H54 (cell line): ENCODE data around the gene RRAGD.

ENCODE experiments used
- DNase-seq: peaks from one replicate; pipeline ENCODE4 v3.0.0; 2011; ENCODE audit warnings: low spot score, mixed read lengths; ENCODE audit not compliant: insufficient read length
- FAIRE-seq: peaks from 3 replicates; lab custom pipeline; 2011; peaks lifted over from hg19 to GRCh38; lab: Jason Lieb, UNC
- POLR2A ChIP-seq: IDR thresholded peaks from 2 replicates; pipeline ENCODE4 v1.6.1; 2011; ENCODE audit warnings: low read depth, mild to moderate bottlenecking, low read length

Gene RRAGD

GRCh38 chr6:89433252-89434149 is 21.4 kb upstream of the RRAGD start:
- no peak for FAIRE-seq

GRCh38 chr6:89432875-89433251 is 20.8 kb upstream of the RRAGD start, which contains the start of gene ANKRD6:
TSS of gene ANKRD6 (plus strand) at chr6:89433152. CDS start at chr6:89566977, 133,825 bp downstream.
- DNase-seq = peak; percentile 86
- no peak for FAIRE-seq
- TF ChIP-seq POLR2A = no peak

More at GRCh38 chr6:89433252-89434149, 21.4 kb upstream of the RRAGD start:
- DNase-seq = no peak
- no peak for TF ChIP-seq POLR2A

GRCh38 chr6:89430201-89430962 is 18.3 kb upstream of the RRAGD start:
- no peak for TF ChIP-seq POLR2A
- FAIRE-seq (no peak), DNase-seq (no peak)

- FAIRE-seq = no peak
- TF ChIP-seq POLR2A = no peak
- no peak for DNase-seq
These were observed 4.7 kb upstream of the RRAGD start for GRCh38 chr6:89416796-89417195.

- FAIRE-seq (no peak), DNase-seq (no peak)
- TF ChIP-seq POLR2A = no peak
These were observed 3.1 kb upstream of the RRAGD start for GRCh38 chr6:89415185-89415584.

GRCh38 chr6:89414215-89414614 is 2.1 kb upstream of the RRAGD start:
- no peak for TF ChIP-seq POLR2A
- DNase-seq (no peak), FAIRE-seq (no peak)

GRCh38 chr6:89413006-89413400 is 930 bp upstream of the RRAGD start:
- FAIRE-seq (no peak), DNase-seq (no peak)
- TF ChIP-seq POLR2A = no peak

- DNase-seq = no peak
- no peak for TF ChIP-seq POLR2A
- no peak for FAIRE-seq
These were observed 665 bp downstream of the RRAGD start for GRCh38 chr6:89411145-89412070.

GRCh38 chr6:89410788-89411144 is 1.3 kb downstream of the RRAGD start:
- DNase-seq (no peak), FAIRE-seq (no peak)
- TF ChIP-seq POLR2A = no peak

- no peak for TF ChIP-seq POLR2A
- DNase-seq = no peak
- FAIRE-seq = no peak
These were observed 1.8 kb downstream of the RRAGD start for GRCh38 chr6:89410231-89410761.

GRCh38 chr6:89409461-89410035 is 2.5 kb downstream of the RRAGD start:
- DNase-seq (no peak), FAIRE-seq (no peak)
- TF ChIP-seq POLR2A = no peak

- TF ChIP-seq POLR2A = no peak
- no peak for FAIRE-seq
- DNase-seq = no peak
These were observed 5.9 kb downstream of the RRAGD start for GRCh38 chr6:89406141-89406540.

GRCh38 chr6:89404512-89404911 is 7.6 kb downstream of the RRAGD start:
- no peak for TF ChIP-seq POLR2A
- DNase-seq (no peak), FAIRE-seq (no peak)

- DNase-seq = no peak
- TF ChIP-seq POLR2A = no peak
- FAIRE-seq = no peak
These were observed 9.3 kb downstream of the RRAGD start for GRCh38 chr6:89402776-89403175.
